Panc1 (cell line): ENCODE results near the gene NCKIPSD. TPM values are rescaled to one million over a fixed set of nuclear protein-coding genes. Genes with fewer than 3 reads are reported as not detected.

ENCODE experiments used
- ATAC-seq: fragments of 200-7000 bp; cut with Tn5 transposase; 2 replicates; pipeline ENCODE4 v1.9.1; 2020; ENCODE audit warnings: mild to moderate bottlenecking, moderate library complexity
- BruUV-seq: library from RNA; stranded (reverse); fragments of 400-500 nt; replicated peaks from 2 replicates; lab custom pipeline; 2021; lab: Mats Ljungman, UMichigan
- CTCF ChIA-PET: fragments of 300-600 bp; sonication (Branson Sonifier 250); formaldehyde crosslinking; loops from one replicate; lab custom pipeline; 2022; ENCODE audit warnings: antibody characterized with exemption; lab: Charles Lee
- POLR2A ChIA-PET: fragments of 300-600 bp; sonication (Branson Sonifier 250); formaldehyde crosslinking; loops from one replicate; lab custom pipeline; 2022; ENCODE audit warnings: antibody characterized with exemption; lab: Charles Lee
- DNase-seq: peaks from one replicate; pipeline ENCODE4 v3.0.0-alpha.2; 2010; ENCODE audit warnings: low read depth, low spot score
- H3K27ac ChIP-seq: 2 replicates; pipeline ENCODE4 v1.5.1; 2011; ENCODE audit warnings: mild to moderate bottlenecking, low read length, inconsistent platforms
- H3K27me3 ChIP-seq: fragments of 200-500 bp; sonication (Bioruptor generic); 2 replicates; pipeline ENCODE4 v1.6.0; 2014; ENCODE audit warnings: low read length, inconsistent platforms; ENCODE audit not compliant: control insufficient read depth, insufficient read depth
- H3K36me3 ChIP-seq: fragments of 200-500 bp; sonication (Bioruptor generic); 2 replicates; pipeline ENCODE4 v1.5.1; 2014; ENCODE audit warnings: inconsistent platforms, mild to moderate bottlenecking, low read length, moderate library complexity; ENCODE audit not compliant: control insufficient read depth, insufficient read depth
- H3K4me1 ChIP-seq: 2 replicates; pipeline ENCODE4 v1.5.1; 2011; ENCODE audit warnings: inconsistent platforms, mild to moderate bottlenecking, low read length, moderate library complexity; ENCODE audit not compliant: control insufficient read depth, insufficient read depth
- H3K4me3 ChIP-seq, 2 experiments: 2 replicates each; pipeline ENCODE4 v1.5.1; 2011 to 2012; ENCODE audit warnings: low read depth in 2 of 2, low read length in 2 of 2, mild to moderate bottlenecking in 2 of 2, inconsistent platforms in 1 of 2, moderate library complexity in 1 of 2
- H3K9me3 ChIP-seq: fragments of 200-500 bp; sonication (Bioruptor generic); 2 replicates; pipeline ENCODE4 v1.5.1; 2014; ENCODE audit warnings: low read depth, mild to moderate bottlenecking, inconsistent platforms, low read length, moderate library complexity; ENCODE audit not compliant: control insufficient read depth, insufficient read depth
- CTCF ChIP-seq: fragments of 450-650 bp; IDR thresholded peaks from 2 replicates; pipeline ENCODE4 v1.5.1; 2017; ENCODE audit warnings: mild to moderate bottlenecking
- POLR2AphosphoS5 ChIP-seq: IDR thresholded peaks from 2 replicates; pipeline ENCODE4 v1.6.1; 2012; ENCODE audit warnings: mild to moderate bottlenecking, low read depth, low read length, moderate library complexity
- REST ChIP-seq, 2 experiments: IDR thresholded peaks; 2 replicates each; pipeline ENCODE4 v1.6.1; 2011 to 2012; ENCODE audit warnings: low read depth in 2 of 2, control low read depth in 1 of 2, low read length in 1 of 2, mild to moderate bottlenecking in 1 of 2, moderate library complexity in 1 of 2; ENCODE audit not compliant: insufficient read depth in 1 of 2
- SIN3A ChIP-seq: IDR thresholded peaks from 2 replicates; pipeline ENCODE4 v1.6.1; 2012; ENCODE audit warnings: low read depth, mild to moderate bottlenecking, low read length, moderate library complexity, borderline replicate concordance; ENCODE audit not compliant: insufficient read depth
- TCF7L2 ChIP-seq: IDR thresholded peaks from 2 replicates; pipeline ENCODE4 v1.6.1; 2011; ENCODE audit warnings: mild to moderate bottlenecking, low read depth, low read length, inconsistent platforms
- in situ Hi-C: cut with HindIII; loops from 2 replicates; pipeline ENCODE4 v1.10.0; 2016; ENCODE audit warnings: low sequenced_read_pairs, low pct_unique_long_range_greater_than_20kb
- intact Hi-C: fragments of 100-400 bp; cut with micrococcal nuclease; formaldehyde crosslinking; loops from one replicate; pipeline ENCODE4 v1.10.0; 2022; ENCODE audit not compliant: unreplicated experiment
- total RNA-seq: library from RNA; stranded (reverse); gene quantifications from one replicate; pipeline ENCODE4 v1.2.1, GENCODE V29; 2021; ENCODE audit not compliant: unreplicated experiment

Gene NCKIPSD
- total RNA-seq, 1 experiment from 2014 or later = 26.8 TPM

GRCh38 chr3:48688737-48689075 is 3.0 kb upstream of the NCKIPSD start:
- no peaks in the 10 kb centered on the region for H3K27me3 ChIP-seq
- ATAC-seq = no peak
- peaks cover 12% of the 10 kb centered on the region; the same call in 1 of the 2 replicates for H3K4me1 ChIP-seq
- H3K36me3 ChIP-seq = peaks cover 17% of the 10 kb centered on the region
- in situ Hi-C loops (no loop called here), intact Hi-C loops (no loop called here)
- no TSS peak for BruUV-seq
- H3K4me3 ChIP-seq = no peak overlapping the region
- TF ChIP-seq CTCF (no peak), POLR2AphosphoS5 (no peak), TCF7L2 (no peak), SIN3A (no peak), REST (IDR thresholded peaks at IDR 0.05; ENCODE audit: insufficient read depth in 1 of 2, low read depth in 2 of 2, low read length in 1 of 2) (no peak)
- no peaks in the 10 kb centered on the region for H3K9me3 ChIP-seq
- ChIA-PET POLR2A (no interaction called here), CTCF (no interaction called here)
- H3K27ac ChIP-seq = no peak overlapping the region
- no peak for DNase-seq

- ChIA-PET POLR2A (no interaction called here), CTCF (no interaction called here)
- in situ Hi-C loops (no loop called here), intact Hi-C loops (no loop called here)
- Histone ChIP-seq H3K27me3 (no peaks in the 10 kb centered on the region), H3K27ac (no peak overlapping the region), H3K4me3 (no peak overlapping the region), H3K9me3 (no peaks in the 10 kb centered on the region), H3K4me1 (peaks cover 12% of the 10 kb centered on the region; the same call in 1 of the 2 replicates), H3K36me3 (peaks cover 11% of the 10 kb centered on the region)
- TF ChIP-seq CTCF (no peak), REST (IDR thresholded peaks at IDR 0.05; ENCODE audit: insufficient read depth in 1 of 2, low read depth in 2 of 2, low read length in 1 of 2) (no peak), TCF7L2 (no peak), POLR2AphosphoS5 (no peak), SIN3A (no peak)
- BruUV-seq = no TSS peak
- ATAC-seq (no peak), DNase-seq (no peak)
These were observed 2.5 kb upstream of the NCKIPSD start for GRCh38 chr3:48688032-48688736.
